ENCODE data around the gene MTCL3.

The MTCL3 gene

GRCh38 chr6:127497410-127497809 is 21.7 kb downstream of the MTCL3 start:
- H3K36me3 Mint-ChIP-seq (ENCODE audit: low read depth), result no peaks in the 10 kb centered on the region
- no peaks in the 10 kb centered on the region for H3K9me3 Mint-ChIP-seq
- H3K27me3 Mint-ChIP-seq, result peaks cover 5% of the 10 kb centered on the region
- no peaks in the 10 kb centered on the region for H3K4me1 Mint-ChIP-seq (ENCODE audit: low read depth)
- H3K27ac Mint-ChIP-seq, result no peak overlapping the region
- H3K4me3 Mint-ChIP-seq, result no peak overlapping the region
- intact Hi-C loops (cut with micrococcal nuclease), result no loop called here

DNA sequence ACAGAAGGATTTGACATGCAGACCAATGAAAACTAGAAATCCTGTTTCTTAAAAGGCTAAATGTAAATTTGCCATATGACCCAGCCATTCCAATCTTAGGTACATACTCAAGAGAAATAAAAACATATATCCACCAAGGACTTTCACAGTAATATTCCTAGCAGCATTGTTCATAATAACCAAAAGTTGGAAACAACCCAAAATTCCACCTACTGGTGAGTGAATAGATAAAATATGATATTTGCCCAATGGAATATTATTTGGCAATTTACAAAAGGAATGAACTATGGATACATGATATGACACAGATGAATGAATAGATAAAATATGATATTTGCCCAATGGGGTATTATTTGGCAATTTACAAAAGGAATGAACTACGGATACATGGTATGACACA is 22.7 kb downstream of the MTCL3 start:
- Mint-ChIP-seq H3K4me3 (no peak overlapping the region), H3K27me3 (peaks cover 5% of the 10 kb centered on the region), H3K9me3 (no peaks in the 10 kb centered on the region), H3K27ac (no peak overlapping the region), H3K4me1 (ENCODE audit: low read depth) (no peaks in the 10 kb centered on the region), H3K36me3 (ENCODE audit: low read depth) (no peaks in the 10 kb centered on the region)
- intact Hi-C loops (cut with micrococcal nuclease), result no loop called here

GRCh38 chr6:127494240-127494767 is 24.8 kb downstream of the MTCL3 start:
- H3K4me1 Mint-ChIP-seq (ENCODE audit: low read depth), result no peaks in the 10 kb centered on the region
- no peaks in the 10 kb centered on the region for H3K36me3 Mint-ChIP-seq (ENCODE audit: low read depth)
- intact Hi-C loops (cut with micrococcal nuclease), result no loop called here
- H3K4me3 Mint-ChIP-seq, result no peak overlapping the region
- no peak overlapping the region for H3K27ac Mint-ChIP-seq
- H3K9me3 Mint-ChIP-seq, result no peaks in the 10 kb centered on the region
- H3K27me3 Mint-ChIP-seq, result peaks cover 5% of the 10 kb centered on the region

GRCh38 chr6:127489248-127489647 is 29.9 kb downstream of the MTCL3 start:
- Mint-ChIP-seq H3K27ac (no peak overlapping the region), H3K27me3 (peaks cover 5% of the 10 kb centered on the region), H3K4me1 (ENCODE audit: low read depth) (no peaks in the 10 kb centered on the region), H3K9me3 (no peaks in the 10 kb centered on the region), H3K4me3 (no peak overlapping the region), H3K36me3 (ENCODE audit: low read depth) (no peaks in the 10 kb centered on the region)
- intact Hi-C loops (cut with micrococcal nuclease), result no loop called here

DNA sequence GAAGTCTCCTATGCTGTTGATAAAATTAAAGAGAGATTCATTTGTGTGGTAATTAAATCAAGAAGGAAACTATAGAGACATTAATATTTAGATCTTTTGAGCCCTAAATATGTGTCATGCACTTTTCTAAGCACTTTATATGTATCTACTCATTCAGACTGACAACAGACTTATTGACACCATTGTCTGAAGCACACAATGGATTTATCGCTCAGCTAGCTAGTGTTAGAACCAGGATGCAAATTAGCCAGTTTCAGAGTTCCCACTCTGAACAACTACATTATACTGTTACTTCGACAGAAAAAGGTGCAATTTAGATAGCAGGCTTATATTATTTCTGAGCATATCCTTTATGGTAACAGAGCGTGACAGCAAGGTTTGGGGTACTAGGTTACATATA is 32.2 kb downstream of the MTCL3 start:
- Mint-ChIP-seq H3K9me3 (no peaks in the 10 kb centered on the region), H3K4me1 (ENCODE audit: low read depth) (peaks cover 9% of the 10 kb centered on the region), H3K36me3 (ENCODE audit: low read depth) (no peaks in the 10 kb centered on the region), H3K27ac (no peak overlapping the region), H3K27me3 (peaks cover 5% of the 10 kb centered on the region), H3K4me3 (no peak overlapping the region)
- intact Hi-C loops (cut with micrococcal nuclease), result no loop called here

GRCh38 chr6:127484212-127484863 is 34.8 kb downstream of the MTCL3 start:
- H3K27me3 Mint-ChIP-seq, result peaks cover 5% of the 10 kb centered on the region
- no peaks in the 10 kb centered on the region for H3K9me3 Mint-ChIP-seq
- H3K36me3 Mint-ChIP-seq (ENCODE audit: low read depth), result no peaks in the 10 kb centered on the region
- no peak overlapping the region for H3K27ac Mint-ChIP-seq
- H3K4me3 Mint-ChIP-seq, result peak overlapping the region; percentile 33
- peaks cover 9% of the 10 kb centered on the region for H3K4me1 Mint-ChIP-seq (ENCODE audit: low read depth)
- intact Hi-C loops (cut with micrococcal nuclease), result no loop called here

GRCh38 chr6:127483399-127484055 is 35.6 kb downstream of the MTCL3 start:
- Mint-ChIP-seq H3K27ac (no peak overlapping the region), H3K27me3 (peaks cover 5% of the 10 kb centered on the region)
- intact Hi-C loops (cut with micrococcal nuclease), result no loop called here

DNA sequence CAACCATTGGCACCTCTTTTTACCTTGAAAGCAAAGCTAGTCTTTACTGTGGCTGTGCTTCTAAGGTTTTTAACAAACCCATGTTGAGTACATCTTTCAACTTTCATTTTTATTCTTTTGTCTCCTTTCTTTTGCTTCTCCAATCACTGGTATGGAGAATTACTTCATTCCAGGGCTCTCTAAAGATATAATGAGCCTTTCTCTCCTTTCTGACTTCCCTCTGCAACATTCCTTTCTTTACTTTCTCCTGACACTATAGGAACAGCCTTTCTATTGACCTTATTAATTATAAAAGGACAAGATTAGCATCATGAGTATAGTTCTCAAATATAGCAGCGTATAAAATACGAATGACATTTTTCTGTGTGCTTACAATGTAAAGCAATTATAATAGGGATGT is 36.8 kb downstream of the MTCL3 start:
- no peak overlapping the region for H3K27ac Mint-ChIP-seq
- intact Hi-C loops (cut with micrococcal nuclease), result no loop called here
- H3K9me3 Mint-ChIP-seq, result no peaks in the 10 kb centered on the region
- no peak overlapping the region for H3K4me3 Mint-ChIP-seq
- peaks cover 8% of the 10 kb centered on the region for H3K27me3 Mint-ChIP-seq
- H3K36me3 Mint-ChIP-seq (ENCODE audit: low read depth), result no peaks in the 10 kb centered on the region
- peaks cover 9% of the 10 kb centered on the region for H3K4me1 Mint-ChIP-seq (ENCODE audit: low read depth)

More at GRCh38 chr6:127483399-127484055, 35.6 kb downstream of the MTCL3 start:
- Mint-ChIP-seq H3K36me3 (ENCODE audit: low read depth) (no peaks in the 10 kb centered on the region), H3K4me1 (ENCODE audit: low read depth) (peaks cover 9% of the 10 kb centered on the region), H3K9me3 (no peaks in the 10 kb centered on the region), H3K4me3 (peak overlapping the region; percentile 33)

DNA sequence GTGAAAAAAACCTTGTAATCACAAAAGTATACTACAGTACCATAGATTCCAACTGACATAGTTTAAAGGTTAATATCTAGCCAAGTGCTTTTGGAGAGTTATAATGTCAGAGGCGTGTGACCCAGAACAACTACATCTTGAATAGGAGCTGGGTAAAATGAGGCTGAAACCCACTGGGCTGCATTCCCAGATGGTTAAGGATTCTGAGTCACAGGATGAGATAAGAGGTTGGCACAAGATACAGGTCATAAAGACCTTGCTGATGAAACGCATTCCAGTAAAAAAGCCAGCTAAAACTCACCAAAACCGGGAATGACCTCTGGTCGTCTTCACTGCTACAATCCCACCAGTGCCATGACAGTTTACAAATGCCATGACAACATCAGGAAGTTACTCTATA is 37.5 kb downstream of the MTCL3 start:
- Mint-ChIP-seq H3K9me3 (no peaks in the 10 kb centered on the region), H3K36me3 (ENCODE audit: low read depth) (no peaks in the 10 kb centered on the region), H3K4me3 (no peak overlapping the region), H3K4me1 (ENCODE audit: low read depth) (peaks cover 9% of the 10 kb centered on the region), H3K27me3 (peaks cover 8% of the 10 kb centered on the region), H3K27ac (no peak overlapping the region)
- intact Hi-C loops (cut with micrococcal nuclease), result no loop called here

DNA sequence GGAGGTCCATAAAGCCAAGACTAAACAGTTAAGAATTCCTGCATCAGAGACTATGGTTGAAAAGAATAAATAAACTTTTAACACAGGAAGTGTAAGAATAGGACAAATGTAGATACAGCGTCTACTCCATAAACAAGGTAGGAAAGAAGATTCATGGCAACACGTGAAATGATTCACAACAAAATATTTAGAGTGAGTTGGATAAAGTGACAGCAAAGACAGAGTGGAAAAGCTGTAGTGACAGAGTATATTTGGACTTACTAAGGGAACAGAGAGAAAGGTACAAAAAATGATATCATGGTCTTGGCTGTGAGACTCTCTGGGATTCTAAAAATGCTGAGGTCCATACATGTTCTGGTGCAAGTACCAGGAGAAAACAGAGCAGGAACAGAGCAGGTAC is 38.0 kb downstream of the MTCL3 start:
- Mint-ChIP-seq H3K27me3 (peaks cover 11% of the 10 kb centered on the region), H3K4me1 (ENCODE audit: low read depth) (peaks cover 9% of the 10 kb centered on the region), H3K27ac (no peak overlapping the region), H3K36me3 (ENCODE audit: low read depth) (no peaks in the 10 kb centered on the region), H3K9me3 (no peaks in the 10 kb centered on the region), H3K4me3 (no peak overlapping the region)
- intact Hi-C loops (cut with micrococcal nuclease), result no loop called here

DNA sequence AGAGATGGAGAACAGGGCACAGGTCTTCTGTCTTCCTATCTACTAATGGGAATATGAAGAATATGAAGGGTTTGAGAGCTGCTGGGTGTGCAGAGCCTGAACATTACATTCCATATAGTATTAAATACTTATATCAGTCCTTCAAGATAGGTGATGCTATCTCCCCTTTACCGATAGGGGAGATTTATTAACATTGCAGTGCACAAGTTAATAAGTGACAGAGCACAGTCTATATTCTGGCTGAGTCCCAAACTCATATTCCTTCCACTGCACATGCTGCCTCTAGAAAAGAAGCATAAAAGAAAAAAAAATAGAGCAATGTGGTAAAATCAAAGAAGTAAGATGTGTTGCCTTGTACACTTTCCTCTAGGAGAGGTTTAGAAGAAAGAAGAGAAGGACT is 41.5 kb downstream of the MTCL3 start:
- no peaks in the 10 kb centered on the region for H3K4me1 Mint-ChIP-seq (ENCODE audit: low read depth)
- H3K36me3 Mint-ChIP-seq (ENCODE audit: low read depth), result no peaks in the 10 kb centered on the region
- no peak overlapping the region for H3K27ac Mint-ChIP-seq
- H3K4me3 Mint-ChIP-seq, result no peak overlapping the region
- intact Hi-C loops (cut with micrococcal nuclease), result no loop called here
- peaks cover 23% of the 10 kb centered on the region for H3K27me3 Mint-ChIP-seq
- H3K9me3 Mint-ChIP-seq, result peaks cover 7% of the 10 kb centered on the region

- Mint-ChIP-seq H3K27ac (no peak overlapping the region), H3K36me3 (ENCODE audit: low read depth) (no peaks in the 10 kb centered on the region), H3K27me3 (peaks cover 24% of the 10 kb centered on the region), H3K9me3 (peaks cover 7% of the 10 kb centered on the region), H3K4me1 (ENCODE audit: low read depth) (peaks cover 6% of the 10 kb centered on the region), H3K4me3 (peak overlapping the region; percentile 42)
- intact Hi-C loops (cut with micrococcal nuclease), result no loop called here
These were observed 43.3 kb downstream of the MTCL3 start for GRCh38 chr6:127475823-127476176.

DNA sequence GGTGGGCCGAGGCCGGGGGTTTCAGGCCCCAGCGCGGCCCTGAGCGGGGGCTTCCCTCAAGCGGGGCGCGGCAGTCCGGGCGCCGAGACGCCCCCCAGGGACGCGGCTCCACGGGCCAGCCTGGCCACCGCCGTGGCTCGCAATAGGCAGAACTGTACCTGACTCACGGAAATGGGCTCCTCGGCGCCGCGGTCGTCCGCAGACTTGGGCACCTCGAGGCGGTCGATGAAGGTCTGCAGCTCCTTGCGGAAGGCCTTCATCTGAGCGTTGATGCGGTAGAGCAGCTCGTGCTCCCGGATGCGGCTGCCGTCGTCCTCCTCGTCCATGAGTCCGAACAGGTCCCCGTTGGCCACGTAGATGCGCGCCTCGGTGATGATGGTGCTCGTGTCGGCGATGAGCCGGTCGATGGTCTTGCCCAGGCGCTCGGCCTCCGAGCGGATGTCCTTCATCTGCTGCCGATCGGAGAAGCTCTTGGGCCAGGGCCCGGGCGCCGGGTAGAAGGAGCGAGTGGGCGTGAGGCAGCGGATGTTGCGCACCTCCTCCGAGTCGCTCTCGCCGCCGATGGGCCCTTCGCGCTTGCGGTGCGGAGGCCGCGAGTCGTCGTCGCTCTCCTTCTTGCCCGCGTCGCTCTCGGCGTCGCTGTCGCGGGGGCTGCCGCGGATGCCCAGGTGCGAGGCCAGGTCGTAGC is 43.9 kb downstream of the MTCL3 start:
- Mint-ChIP-seq H3K27ac (no peak overlapping the region), H3K4me3 (peak overlapping the region; percentile 42)
- intact Hi-C loops (cut with micrococcal nuclease), result no loop called here

More for the DNA sequence above, 43.9 kb downstream of the MTCL3 start:
- Mint-ChIP-seq H3K36me3 (ENCODE audit: low read depth) (no peaks in the 10 kb centered on the region), H3K27me3 (peaks cover 24% of the 10 kb centered on the region), H3K4me1 (ENCODE audit: low read depth) (peaks cover 6% of the 10 kb centered on the region), H3K9me3 (peaks cover 7% of the 10 kb centered on the region)

Data from dendritic cell treated with granulocyte-macrophage colony-stimulating factor and Interleukin-4, amounts not matched to agents 40 ng/mL and 50 ng/mL, for 4 days (primary cell).